Measurements from ENCODE around the gene SLIT3. TPM values are rescaled to one million over a fixed set of nuclear protein-coding genes. Genes with fewer than 3 reads are reported as not detected.
"Not testable (repeated sequence)": the region's sequence is repeated elsewhere in the genome, so short reads cannot be mapped to it uniquely, and the experiment has no call there.

Gene SLIT3
- total RNA-seq, 4 donors from 2014 or later, result 46.3 to 89.0 (median 68.0) TPM

DNA sequence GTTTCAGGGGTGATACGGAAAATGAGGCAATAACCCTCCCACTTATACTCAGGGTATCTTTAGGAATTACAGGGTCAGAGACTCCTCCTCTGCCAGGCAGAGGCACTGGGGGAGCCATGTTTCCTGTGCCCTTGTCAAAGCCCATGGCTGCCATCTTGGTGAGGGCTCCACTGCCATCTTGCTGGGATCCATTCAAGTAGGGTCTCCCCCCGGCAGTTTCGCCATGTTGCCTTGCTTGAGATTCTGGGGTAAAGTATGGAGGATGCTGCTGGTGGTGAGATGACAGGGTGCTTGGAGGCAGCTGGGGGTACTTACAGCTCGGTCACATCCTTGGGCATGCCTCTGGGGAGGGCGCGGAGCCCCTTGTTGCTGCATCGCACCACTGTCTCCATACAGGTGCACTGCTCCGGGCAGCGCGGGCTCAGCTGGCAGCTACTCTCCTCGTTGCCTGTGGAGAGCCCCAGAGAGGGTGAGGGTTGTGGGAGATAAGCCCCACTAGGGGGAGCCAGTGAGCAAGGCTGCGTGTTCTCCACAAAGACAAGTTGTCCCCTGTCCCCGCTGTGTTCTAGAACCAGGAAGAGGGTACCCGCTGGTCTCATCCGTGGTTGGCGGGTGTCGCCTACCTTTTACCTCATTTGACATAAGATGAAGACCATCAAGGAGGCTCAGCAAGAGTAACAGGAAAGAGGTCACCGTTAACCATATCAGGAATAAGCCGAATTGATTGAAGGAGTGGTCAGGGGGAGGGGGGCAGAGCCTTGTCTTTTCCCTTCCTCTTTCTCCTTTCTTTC is 552.8 kb downstream of the SLIT3 start:
- TF ChIP-seq CTCF (IDR thresholded peaks at IDR 0.05), result no peak
- DNase-seq (ENCODE audit: low spot score) (no peak), ATAC-seq (ENCODE audit: low FRiP score) (no peak)

DNA sequence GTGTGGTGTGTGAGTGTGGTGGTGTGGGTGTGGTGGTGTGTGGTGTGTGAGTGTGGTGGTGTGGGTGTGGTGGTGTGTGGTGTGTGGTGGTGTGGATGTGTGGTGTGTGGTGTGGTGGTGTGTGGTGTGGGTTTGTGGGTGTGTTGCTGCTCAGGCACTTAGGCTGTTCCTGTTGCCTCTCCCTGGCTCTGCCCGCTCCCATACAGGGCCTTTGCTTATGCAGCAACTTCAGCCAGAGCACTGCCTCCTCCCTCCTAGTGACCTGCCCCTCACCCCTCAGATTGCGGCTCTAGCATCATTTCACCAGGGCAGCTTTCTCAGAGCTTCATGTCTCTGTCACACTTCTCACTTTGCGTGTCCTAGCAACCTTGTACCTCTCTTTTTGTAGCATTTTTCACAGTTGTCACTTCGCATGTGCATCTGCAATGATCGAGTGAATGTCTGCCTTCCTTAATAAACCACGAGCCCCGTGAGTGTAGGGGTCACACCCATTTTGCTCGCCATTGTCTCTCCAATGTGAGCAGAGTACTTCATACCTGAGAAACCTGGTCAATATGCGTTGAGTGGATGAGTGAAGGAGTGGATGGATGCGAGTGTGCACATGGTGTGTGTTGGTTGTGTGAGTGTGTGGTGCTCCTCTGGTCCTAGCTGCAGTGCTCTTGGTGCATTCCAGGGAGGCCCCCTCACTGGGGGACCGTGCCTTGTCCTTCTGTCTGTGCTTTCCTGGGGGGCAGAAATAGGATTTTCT is 553.9 kb downstream of the SLIT3 start:
- ATAC-seq (ENCODE audit: low FRiP score) (no peak), DNase-seq (ENCODE audit: low spot score) (no peak)
- TF ChIP-seq CTCF (IDR thresholded peaks at IDR 0.05), result no peak

- DNase-seq (ENCODE audit: low spot score); ATAC-seq (ENCODE audit: low FRiP score): not testable (repeated sequence)
These were observed 554.6 kb downstream of the SLIT3 start for GRCh38 chr5:168746126-168746892.

DNA sequence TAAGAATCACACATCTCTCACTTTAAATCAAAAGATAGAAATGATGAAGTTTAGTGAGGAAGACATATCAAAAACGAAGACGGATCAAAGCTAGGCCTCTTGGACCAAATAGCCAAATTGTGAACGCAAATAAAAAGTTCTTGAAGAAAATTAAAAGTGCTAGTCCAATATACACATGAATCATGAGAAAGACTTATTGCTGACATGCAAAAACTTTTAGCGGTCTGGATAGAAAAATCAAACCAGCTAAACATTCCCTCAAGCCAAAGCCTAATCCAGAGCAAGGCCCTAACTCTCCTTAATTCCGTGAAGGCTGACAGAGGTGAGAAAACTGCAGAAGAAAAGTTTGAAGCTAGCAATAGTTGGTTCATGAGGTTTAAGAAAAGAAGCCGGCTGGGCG is 557.3 kb downstream of the SLIT3 start:
- DNase-seq (ENCODE audit: low spot score) (no peak), ATAC-seq (ENCODE audit: low FRiP score) (no peak)
- TF ChIP-seq CTCF (IDR thresholded peaks at IDR 0.05), result no peak

DNA sequence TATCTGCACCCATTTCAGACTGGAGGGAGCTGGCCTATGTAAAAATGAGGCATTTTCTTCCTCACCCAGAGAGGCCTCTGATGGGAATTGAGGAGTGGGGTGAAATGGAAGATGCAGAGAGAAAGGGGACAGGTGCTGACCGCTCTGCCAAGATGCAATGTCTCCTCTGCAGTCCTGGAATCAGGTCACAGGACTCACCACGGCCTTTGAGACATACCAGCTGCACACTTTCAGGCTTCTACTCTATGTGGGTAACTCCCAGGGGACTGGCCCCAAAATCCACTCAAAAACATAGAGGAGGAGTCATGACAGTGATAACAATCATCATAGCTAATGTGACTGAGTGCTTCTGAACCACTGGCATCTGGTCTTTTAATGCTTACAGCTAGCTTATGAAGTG is 558.6 kb downstream of the SLIT3 start:
- not testable (repeated sequence) for ATAC-seq (ENCODE audit: low FRiP score); DNase-seq (ENCODE audit: low spot score)

DNA sequence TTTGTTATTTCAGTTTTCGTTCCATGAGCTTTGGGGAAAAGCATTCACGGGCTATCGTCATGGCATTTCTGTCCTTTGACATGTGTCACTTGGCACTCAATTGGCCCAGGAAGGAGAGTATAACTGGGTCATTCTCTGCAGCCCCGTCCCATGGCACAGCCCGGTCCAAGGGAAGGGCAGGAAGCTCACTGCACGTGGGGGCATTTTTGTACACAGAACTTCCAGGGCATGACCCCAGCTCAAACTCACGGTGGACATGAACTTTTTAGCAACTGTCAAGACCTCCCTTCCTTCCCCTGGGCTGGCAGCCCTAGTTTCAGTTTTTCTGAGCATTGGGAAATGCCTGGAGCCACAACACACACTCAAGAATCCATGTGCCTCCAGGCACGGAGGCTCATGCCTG is 560.1 kb downstream of the SLIT3 start:
- no peak for DNase-seq (ENCODE audit: low spot score)
- no peak for TF ChIP-seq CTCF (IDR thresholded peaks at IDR 0.05)
- ATAC-seq (ENCODE audit: low FRiP score), result no peak

GRCh38 chr5:168740092-168740800 is 560.7 kb downstream of the SLIT3 start:
- ATAC-seq (ENCODE audit: low FRiP score) (no peak), DNase-seq (ENCODE audit: low spot score) (no peak)
- no peak for TF ChIP-seq CTCF (IDR thresholded peaks at IDR 0.05)

Data from omental fat pad (tissue), 4 donors.